ENCODE measurements around the gene HAPLN3. TPM values are rescaled to one million over a fixed set of nuclear protein-coding genes. Genes with fewer than 3 reads are reported as not detected.

The HAPLN3 gene
- total and polyA plus RNA-seq, 2 of the 4 experiments (the other 2 are of a cell fraction): 5.9 to 28.6 TPM

GRCh38 chr15:88906130-88906529, 10.8 kb upstream of the HAPLN3 start:
- CTCF ChIA-PET: interaction anchor here (1.9 to 2.4 kb wide), 2 partner anchors 97 to 113 kb away, joined by 9 to 37 read pairs; no protein-coding TSS in a partner anchor
- H3K27ac ChIP-seq (ENCODE audit: insufficient read depth, low read length): no peak overlapping the region
- H4K91ac ChIP-seq (ENCODE audit: insufficient read depth, low read depth, low read length): no peak overlapping the region
- no peak overlapping the region for H3K9ac ChIP-seq (ENCODE audit: low read depth, low read length)
- in situ Hi-C loops (cut with MboI; ENCODE audit: low sequenced_read_pairs) (loop anchor here (5.0 kb wide), 1 partner anchor 111 kb away; no protein-coding TSS in a partner anchor), dilution Hi-C loops (cut with HindIII; ENCODE audit: low sequenced_read_pairs, unreplicated experiment) (loop anchor here (25.0 kb wide), 1 partner anchor 106 kb away; no protein-coding TSS in a partner anchor), intact Hi-C loops (cut with micrococcal nuclease) (loop anchor here (10.0 kb wide), 1 partner anchor 399 kb away; no protein-coding TSS in a partner anchor)
- no peak overlapping the region for H2BK15ac ChIP-seq (ENCODE audit: low read depth, low read length)
- H4K8ac ChIP-seq (ENCODE audit: low read depth in 2 of 2, low read length in 2 of 2): no peak overlapping the region
- H4K5ac ChIP-seq (ENCODE audit: low read depth, low read length): no peak overlapping the region
- peaks cover 43 to 96% of the 10 kb centered on the region in 2 experiments for H3K79me1 ChIP-seq (ENCODE audit: low read depth in 1 of 2, low read length in 2 of 2)
- no peak overlapping the region for H2BK20ac ChIP-seq (ENCODE audit: low read depth, low read length)
- H2BK120ac ChIP-seq (ENCODE audit: low read depth, low read length): no peak overlapping the region
- no peak overlapping the region for H3K4me3 ChIP-seq (ENCODE audit: insufficient read depth, low read depth, low read length)
- no peak overlapping the region for H3K23ac ChIP-seq (ENCODE audit: low read depth, low read length)
- no TSS peak for BruUV-seq (replicated peaks)
- no peak overlapping the region; the same call in 1 of the 2 replicates for H2AK5ac ChIP-seq (ENCODE audit: low read depth, low read length)
- no peak overlapping the region for H2AK9ac ChIP-seq (replicated peaks; ENCODE audit: low read depth, low read length, poor library complexity)
- H3K4me1 ChIP-seq (ENCODE audit: control insufficient read depth, insufficient read depth, low read length): peaks cover 31% of the 10 kb centered on the region
- DNase-seq: no peak
- ATAC-seq (ENCODE audit: low read depth): no peak
- H3K9me1 ChIP-seq (ENCODE audit: insufficient read depth, low read length): peaks cover 37% of the 10 kb centered on the region
- POLR2A ChIA-PET (ENCODE audit: unreplicated experiment): no interaction called here
- no peak overlapping the region for H3K4me2 ChIP-seq (ENCODE audit: low read depth, low read length)
- no peaks in the 10 kb centered on the region for H3K27me3 ChIP-seq (ENCODE audit: control insufficient read depth, insufficient read depth, low read length)
- H2BK5ac ChIP-seq (ENCODE audit: low read depth, low read length, poor library complexity, severe bottlenecking): no peak overlapping the region
- peaks cover 85% of the 10 kb centered on the region for H4K20me1 ChIP-seq (ENCODE audit: insufficient read depth, low read length)
- TF ChIP-seq MXI1 (IDR thresholded peaks at IDR 0.05; ENCODE audit: borderline replicate concordance, low read depth, low read length): no peak
- TF ChIP-seq, protein P1, sequence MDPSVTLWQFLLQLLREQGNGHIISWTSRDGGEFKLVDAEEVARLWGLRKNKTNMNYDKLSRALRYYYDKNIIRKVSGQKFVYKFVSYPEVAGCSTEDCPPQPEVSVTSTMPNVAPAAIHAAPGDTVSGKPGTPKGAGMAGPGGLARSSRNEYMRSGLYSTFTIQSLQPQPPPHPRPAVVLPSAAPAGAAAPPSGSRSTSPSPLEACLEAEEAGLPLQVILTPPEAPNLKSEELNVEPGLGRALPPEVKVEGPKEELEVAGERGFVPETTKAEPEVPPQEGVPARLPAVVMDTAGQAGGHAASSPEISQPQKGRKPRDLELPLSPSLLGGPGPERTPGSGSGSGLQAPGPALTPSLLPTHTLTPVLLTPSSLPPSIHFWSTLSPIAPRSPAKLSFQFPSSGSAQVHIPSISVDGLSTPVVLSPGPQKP (IDR thresholded peaks at IDR 0.05; ENCODE audit: borderline replicate concordance, low read depth, low read length): no peak
- TF ChIP-seq CEBPB (IDR thresholded peaks at IDR 0.05; ENCODE audit: low read depth, low read length): no peak
- no peak for TF ChIP-seq CHD1 (IDR thresholded peaks at IDR 0.05; ENCODE audit: low read depth, low read length)
- TF ChIP-seq RAD21 (IDR thresholded peaks at IDR 0.05; ENCODE audit: low read length): no peak
- no peak for TF ChIP-seq POLR2A (IDR thresholded peaks at IDR 0.05; ENCODE audit: low read depth, low read length)
- TF ChIP-seq MAZ (IDR thresholded peaks at IDR 0.05; ENCODE audit: borderline replicate concordance, low read depth, low read length): no peak
- TF ChIP-seq MAFK (IDR thresholded peaks at IDR 0.05; ENCODE audit: low read depth, low read length): no peak
- TF ChIP-seq, protein P2, sequence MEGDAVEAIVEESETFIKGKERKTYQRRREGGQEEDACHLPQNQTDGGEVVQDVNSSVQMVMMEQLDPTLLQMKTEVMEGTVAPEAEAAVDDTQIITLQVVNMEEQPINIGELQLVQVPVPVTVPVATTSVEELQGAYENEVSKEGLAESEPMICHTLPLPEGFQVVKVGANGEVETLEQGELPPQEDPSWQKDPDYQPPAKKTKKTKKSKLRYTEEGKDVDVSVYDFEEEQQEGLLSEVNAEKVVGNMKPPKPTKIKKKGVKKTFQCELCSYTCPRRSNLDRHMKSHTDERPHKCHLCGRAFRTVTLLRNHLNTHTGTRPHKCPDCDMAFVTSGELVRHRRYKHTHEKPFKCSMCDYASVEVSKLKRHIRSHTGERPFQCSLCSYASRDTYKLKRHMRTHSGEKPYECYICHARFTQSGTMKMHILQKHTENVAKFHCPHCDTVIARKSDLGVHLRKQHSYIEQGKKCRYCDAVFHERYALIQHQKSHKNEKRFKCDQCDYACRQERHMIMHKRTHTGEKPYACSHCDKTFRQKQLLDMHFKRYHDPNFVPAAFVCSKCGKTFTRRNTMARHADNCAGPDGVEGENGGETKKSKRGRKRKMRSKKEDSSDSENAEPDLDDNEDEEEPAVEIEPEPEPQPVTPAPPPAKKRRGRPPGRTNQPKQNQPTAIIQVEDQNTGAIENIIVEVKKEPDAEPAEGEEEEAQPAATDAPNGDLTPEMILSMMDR (conservative IDR thresholded peaks at IDR 0.05; ENCODE audit: low read depth, low read length): no peak
- no peak for TF ChIP-seq RFX5 (IDR thresholded peaks at IDR 0.05; ENCODE audit: low read depth, low read length)
- TF ChIP-seq FOS (IDR thresholded peaks at IDR 0.05; ENCODE audit: low read depth, low read length): no peak
- no peak for TF ChIP-seq RCOR1 (IDR thresholded peaks at IDR 0.05; ENCODE audit: insufficient replicate concordance, low read length)
- TF ChIP-seq NFE2L2 (IDR thresholded peaks at IDR 0.05; ENCODE audit: low read depth, low read length): no peak
- no peak for TF ChIP-seq SMC3 (IDR thresholded peaks at IDR 0.05; ENCODE audit: low read depth, low read length)
- no peak for TF ChIP-seq USF2 (IDR thresholded peaks at IDR 0.05; ENCODE audit: low read depth, low read length)
- no peak for TF ChIP-seq BHLHE40 (IDR thresholded peaks at IDR 0.05; ENCODE audit: low read depth, low read length)
- WGBS, 2 experiments (ENCODE audit: extremely low coverage in 2 of 2, insufficient read length in 1 of 2): 100% methylated on average over 1 of the region's 1 CpG; no CpG with 5 or more reads in 1 of the 2 experiments
- H3K9me3 ChIP-seq (ENCODE audit: control insufficient read depth, insufficient read depth, low read length): no peaks in the 10 kb centered on the region
- H3K14ac ChIP-seq (replicated peaks; ENCODE audit: low read depth, low read length): no peak overlapping the region
- H3K4ac ChIP-seq (ENCODE audit: low read depth, low read length): no peak overlapping the region
- no peak overlapping the region for H3K18ac ChIP-seq (ENCODE audit: low read depth, low read length)
- no peak overlapping the region for H3K56ac ChIP-seq (ENCODE audit: extremely low read depth, insufficient read depth, low read length)
- peaks cover 77% of the 10 kb centered on the region for H3K36me3 ChIP-seq (ENCODE audit: control insufficient read depth, insufficient read depth, low read length)
- H2AFZ ChIP-seq (replicated peaks; ENCODE audit: low read length, poor library complexity): no peak overlapping the region

Data from IMR-90 (cell line).